Right forelimb (tissue), 1 donor: ENCODE results near the gene C3.

Experiments
- DNase-seq: peaks from one replicate; pipeline ENCODE4 v3.0.0-alpha.2; 2018

The C3 gene

GRCh38 chr19:6744381-6745301 lies 24.2 kb upstream of the C3 start:
- peak; percentile 87 for DNase-seq

GRCh38 chr19:6743714-6744380 lies 23.4 kb upstream of the C3 start:
- no peak for DNase-seq

- DNase-seq, result no peak
Observed at GRCh38 chr19:6743066-6743465, 22.6 kb upstream of the C3 start.

GRCh38 chr19:6740589-6741343 lies 20.3 kb upstream of the C3 start:
- DNase-seq, result peak; percentile 79

GRCh38 chr19:6739883-6740588 lies 19.6 kb upstream of the C3 start:
- DNase-seq, result peak; percentile 57

- peak; percentile 92 for DNase-seq
Observed at GRCh38 chr19:6739390-6739882, 19.0 kb upstream of the C3 start, which contains the start of gene TRIP10. TSS of gene TRIP10 (plus strand) at chr19:6739680. CDS start at chr19:6739762, 82 bp downstream.

- DNase-seq, result peak; percentile 64
Observed at GRCh38 chr19:6738787-6739389, 18.4 kb upstream of the C3 start.

GRCh38 chr19:6737873-6738786 lies 17.7 kb upstream of the C3 start:
- DNase-seq, result peak; percentile 76

GRCh38 chr19:6737284-6737872 lies 16.9 kb upstream of the C3 start, which contains the start of gene GPR108:
TSS of gene GPR108 (minus strand) at chr19:6737580. CDS start at chr19:6737576, 4 bp downstream.
- peak; percentile 100 for DNase-seq

GRCh38 chr19:6736917-6737283 lies 16.4 kb upstream of the C3 start:
- DNase-seq, result no peak

- DNase-seq, result peak; percentile 82
Observed at GRCh38 chr19:6736169-6736916, 15.9 kb upstream of the C3 start.

GRCh38 chr19:6735181-6735911 lies 14.9 kb upstream of the C3 start:
- no peak for DNase-seq

- no peak for DNase-seq
Observed at GRCh38 chr19:6734096-6734696, 13.7 kb upstream of the C3 start.

GRCh38 chr19:6733338-6734095 lies 13.1 kb upstream of the C3 start:
- no peak for DNase-seq

- DNase-seq, result no peak
Observed at GRCh38 chr19:6732803-6733337, 12.4 kb upstream of the C3 start.

- no peak for DNase-seq
Observed at GRCh38 chr19:6731822-6732221, 11.4 kb upstream of the C3 start.

GRCh38 chr19:6730941-6731670 lies 10.7 kb upstream of the C3 start:
- no peak for DNase-seq
